T-helper 2 cell treated with Interferon-gamma antibody and Interleukin-4, amounts not matched to agents 100 ng/mL and 5 ng/mL, for 36 hours (primary cell): Measurements from ENCODE around the gene MEGF6. TPM values are rescaled to one million over a fixed set of nuclear protein-coding genes. Genes with fewer than 3 reads are reported as not detected.

Experiments used
- intact Hi-C: fragments of 100-400 bp; cut with micrococcal nuclease; formaldehyde crosslinking; loops from one replicate; pipeline ENCODE4 v1.15.1; 2023
- total RNA-seq: library from RNA; stranded (reverse); gene quantifications from 2 replicates; pipeline ENCODE4 v1.2.3, GENCODE V29; 2022

Gene MEGF6
- total RNA-seq, 1 donor from 2014 or later = 11.3 TPM

DNA sequence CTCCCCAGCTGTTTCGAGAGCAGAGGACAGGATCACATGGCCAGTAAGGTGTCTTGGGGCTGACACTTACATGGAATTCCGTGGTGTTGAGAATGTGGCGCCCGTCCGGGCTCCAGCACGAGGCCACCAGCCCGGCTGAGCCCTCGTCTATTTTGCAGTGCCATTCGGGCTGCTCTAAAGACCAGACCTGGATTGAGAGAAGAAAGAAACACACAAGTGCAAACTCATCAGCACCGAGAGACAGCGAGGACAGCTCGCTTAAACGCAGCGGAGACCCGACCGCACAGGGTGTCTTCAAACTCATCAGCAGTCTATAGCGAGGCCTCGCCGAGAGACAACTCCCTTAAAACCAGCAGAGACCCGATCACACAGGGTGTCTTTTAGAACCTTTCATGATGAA, 35.3 kb upstream of the MEGF6 start:
- intact Hi-C loops = no loop called here

DNA sequence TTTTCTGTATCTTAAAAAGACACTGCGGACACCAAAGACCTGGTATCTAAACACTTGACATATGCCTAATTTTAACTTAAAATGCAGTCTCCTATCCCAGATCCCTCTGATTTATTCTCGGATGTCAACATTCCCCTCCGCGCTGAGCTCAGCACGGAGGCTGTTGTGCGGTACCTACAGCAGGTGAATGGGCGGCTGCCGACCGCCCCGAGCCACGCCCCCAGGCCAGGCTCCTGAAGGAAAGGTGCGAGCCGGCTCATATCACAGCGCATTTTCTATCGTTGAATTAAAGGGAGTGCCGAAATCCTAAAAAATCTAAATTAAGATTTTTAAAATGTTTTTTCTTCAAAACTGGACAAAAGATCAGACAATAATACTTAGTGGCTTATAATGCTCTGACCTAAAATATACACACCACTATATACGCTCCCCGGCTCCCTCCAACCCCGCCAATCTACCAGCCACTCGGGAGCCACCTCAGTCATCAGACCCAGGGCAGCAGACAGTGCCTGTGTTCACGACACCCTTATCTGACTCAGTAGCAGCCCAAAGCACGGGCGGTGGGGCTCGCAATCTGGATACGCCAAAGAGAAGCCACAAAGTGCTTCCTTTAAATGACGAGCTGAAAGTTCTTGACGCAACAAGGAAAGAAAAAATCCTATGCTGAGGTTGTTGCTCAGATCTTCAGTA, 34.5 kb upstream of the MEGF6 start:
- intact Hi-C loops = no loop called here

DNA sequence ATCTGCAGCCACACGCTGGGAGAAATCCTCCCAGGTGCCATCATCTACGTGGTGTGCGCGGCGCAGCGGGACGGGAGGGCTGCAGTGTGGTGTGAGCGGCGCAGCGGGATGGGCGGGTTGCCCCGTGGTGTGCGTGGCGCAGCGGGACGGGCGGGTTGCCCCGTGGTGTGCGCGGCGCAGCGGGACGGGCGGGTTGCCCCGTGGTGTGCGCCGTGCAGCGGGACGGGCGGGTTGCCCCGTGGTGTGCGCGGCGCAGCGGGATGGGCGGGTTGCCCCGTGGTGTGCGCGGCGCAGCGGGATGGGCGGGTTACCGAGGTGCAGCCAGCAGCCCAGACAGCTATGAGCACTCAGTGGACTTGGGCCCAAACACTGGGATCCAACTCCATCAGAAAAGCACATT, 33.9 kb upstream of the MEGF6 start:
- intact Hi-C loops = no loop called here

DNA sequence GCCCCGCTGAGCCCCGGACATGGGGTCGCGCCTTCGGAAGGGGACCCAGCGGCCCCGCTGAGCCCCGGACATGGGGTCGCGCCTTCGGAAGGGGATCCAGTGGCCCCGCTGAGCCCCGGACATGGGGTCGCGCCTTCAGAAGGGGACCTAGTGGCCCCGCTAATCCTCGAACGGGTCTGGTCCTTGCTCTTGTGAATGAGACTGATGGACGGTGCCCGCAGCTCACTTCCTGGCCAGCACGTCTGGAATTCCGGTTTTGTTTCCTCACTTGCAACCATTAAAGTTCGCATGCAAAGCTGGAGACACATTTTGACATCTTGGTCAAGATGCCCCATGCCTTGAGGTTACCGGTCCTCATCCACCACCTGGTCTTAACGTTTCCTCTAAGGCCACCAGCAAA, 33.0 kb upstream of the MEGF6 start:
- intact Hi-C loops = no loop called here

DNA sequence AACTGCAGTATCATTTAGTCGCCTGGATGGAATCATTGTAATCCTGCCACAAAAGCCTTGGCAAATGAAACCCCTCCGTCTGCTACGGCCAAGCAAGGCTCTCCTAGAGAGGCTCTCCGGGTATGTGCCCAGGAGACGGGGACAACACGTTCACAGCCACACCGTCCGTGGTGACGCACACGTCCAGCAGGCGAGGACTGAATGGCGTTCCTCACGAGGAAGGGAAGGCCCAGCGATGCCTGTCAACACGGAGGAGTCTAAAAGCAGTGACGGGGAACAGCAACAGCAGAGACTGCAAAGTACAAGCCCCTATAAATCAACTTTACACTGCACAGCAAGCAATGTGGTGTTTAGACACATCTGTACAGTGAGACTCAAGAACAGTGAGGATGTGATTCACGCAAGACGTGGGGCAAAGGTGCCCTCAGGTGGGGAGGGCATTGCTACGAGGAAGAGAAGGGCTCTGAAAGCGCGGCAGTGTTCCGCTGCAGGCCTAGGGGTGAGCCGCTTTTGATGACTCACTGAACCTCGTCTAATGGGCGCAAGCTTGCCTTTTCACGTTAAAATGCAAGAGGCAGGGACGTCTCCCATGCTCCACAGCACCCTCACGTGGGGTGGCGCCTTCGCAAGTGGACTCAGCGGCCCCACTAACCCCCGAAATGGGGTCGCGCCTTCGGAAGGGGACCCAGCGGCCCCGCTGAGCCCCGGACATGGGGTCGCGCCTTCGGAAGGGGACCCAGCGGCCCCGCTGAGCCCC, 31.8 kb upstream of the MEGF6 start:
- intact Hi-C loops = no loop called here

DNA sequence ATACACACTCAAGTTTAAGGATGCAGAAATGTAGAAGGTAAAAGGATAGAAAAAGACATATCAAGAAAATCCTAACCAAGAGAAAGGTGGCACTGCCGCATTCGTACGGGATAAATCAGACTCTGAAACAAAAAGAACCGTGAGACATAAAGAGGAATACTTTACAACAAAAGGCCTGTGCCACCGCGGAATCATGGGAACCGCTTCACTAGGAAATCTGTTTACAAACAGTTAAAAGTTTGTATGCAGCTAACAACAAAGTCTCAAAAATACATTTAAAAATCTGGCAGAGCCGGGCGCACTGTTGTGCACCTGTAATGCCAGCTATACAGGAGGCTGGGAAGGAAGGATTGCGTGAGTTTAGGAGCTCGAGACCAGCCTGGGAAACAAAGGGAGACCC, 30.5 kb upstream of the MEGF6 start:
- intact Hi-C loops = no loop called here

DNA sequence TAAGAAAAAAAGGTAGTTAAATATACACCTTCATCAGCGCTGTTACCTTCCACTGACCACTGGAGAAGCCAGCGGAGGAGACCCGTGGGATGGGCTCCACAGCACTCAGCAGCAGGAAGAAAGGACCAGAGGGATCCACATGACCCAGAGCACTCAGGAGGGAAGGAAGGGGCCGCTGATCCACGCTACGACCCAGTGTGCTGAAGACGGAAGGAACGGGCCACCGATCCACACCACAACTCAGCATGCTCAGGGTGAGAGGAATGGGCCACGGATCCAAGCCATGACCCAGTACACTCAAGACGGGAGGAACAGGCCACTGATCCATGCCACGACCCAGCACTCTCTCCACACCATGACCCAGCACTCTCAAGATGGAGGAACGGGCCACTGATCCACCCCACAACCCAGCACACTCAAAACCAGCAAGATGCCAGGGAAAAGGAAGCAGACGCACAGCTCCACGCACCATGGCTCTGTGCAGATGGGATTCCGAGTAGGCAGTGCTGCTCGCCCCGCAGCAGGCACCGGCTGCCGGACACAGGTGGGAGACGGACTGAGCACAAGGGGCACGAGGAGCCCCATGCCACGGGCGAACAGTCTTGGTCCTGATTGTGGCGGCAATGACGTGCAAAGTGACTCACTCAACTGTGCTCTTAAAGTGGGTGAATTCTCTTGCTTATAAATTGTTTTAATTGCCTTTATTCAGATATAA, 29.9 kb upstream of the MEGF6 start:
- intact Hi-C loops = no loop called here

DNA sequence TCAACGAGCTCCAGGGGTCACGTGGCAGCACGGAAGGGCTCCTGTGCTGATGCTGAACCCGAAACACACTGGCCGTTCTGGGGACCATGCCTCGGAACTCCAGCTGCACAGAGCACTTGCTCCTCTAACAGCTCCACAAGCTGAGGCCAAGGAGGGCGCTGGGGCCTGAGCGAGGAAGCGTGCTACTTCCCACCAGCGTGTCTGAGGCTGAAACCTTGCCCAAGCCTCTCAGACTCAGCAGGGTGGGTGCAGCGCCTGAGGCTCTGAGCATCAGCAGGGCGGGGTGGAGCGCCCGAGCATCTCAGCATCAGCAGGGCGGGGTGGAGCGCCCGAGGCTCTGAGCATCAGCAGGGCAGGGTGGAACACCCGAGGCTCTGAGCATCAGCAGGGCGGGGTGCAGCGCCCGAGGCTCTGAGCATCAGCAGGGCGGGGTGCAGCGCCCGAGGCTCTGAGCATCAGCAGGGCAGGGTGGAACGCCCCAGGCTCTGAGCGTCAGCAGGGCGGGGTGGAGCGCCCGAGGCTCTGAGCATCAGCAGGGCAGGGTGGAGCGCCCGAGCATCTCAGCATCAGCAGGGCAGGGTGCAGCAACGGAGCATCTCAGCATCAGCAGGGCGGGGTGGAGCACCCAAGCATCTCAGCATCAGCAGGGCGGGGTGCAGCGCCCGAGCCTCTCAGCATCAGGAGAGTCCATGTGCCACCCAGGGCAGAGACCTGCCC, 29.0 kb upstream of the MEGF6 start:
- intact Hi-C loops = no loop called here

DNA sequence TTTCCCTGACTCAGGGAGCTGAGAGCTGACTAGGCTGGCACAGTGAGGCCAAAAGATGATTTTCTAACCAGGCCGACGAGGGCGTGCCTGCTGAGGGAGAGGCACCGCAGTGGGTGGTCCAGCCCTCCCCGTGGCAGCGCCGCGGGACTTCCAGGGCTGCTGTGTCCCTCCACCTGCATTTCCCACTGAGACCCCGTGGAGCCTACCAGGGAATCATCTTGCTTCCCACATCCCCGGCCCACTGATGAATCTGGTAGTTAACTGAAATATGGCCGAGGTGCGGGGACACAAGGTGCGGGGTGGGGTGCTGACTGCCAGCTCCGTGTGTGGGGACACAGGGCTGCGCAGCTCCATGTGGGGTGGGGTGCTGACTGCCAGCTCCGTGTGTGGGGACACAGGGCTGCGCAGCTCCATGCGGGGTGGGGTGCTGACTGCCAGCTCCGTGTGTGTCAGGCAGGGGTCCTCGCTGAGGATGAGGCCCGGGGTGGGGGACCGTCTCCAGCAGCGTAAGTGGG, 28.1 kb upstream of the MEGF6 start:
- intact Hi-C loops = no loop called here

DNA sequence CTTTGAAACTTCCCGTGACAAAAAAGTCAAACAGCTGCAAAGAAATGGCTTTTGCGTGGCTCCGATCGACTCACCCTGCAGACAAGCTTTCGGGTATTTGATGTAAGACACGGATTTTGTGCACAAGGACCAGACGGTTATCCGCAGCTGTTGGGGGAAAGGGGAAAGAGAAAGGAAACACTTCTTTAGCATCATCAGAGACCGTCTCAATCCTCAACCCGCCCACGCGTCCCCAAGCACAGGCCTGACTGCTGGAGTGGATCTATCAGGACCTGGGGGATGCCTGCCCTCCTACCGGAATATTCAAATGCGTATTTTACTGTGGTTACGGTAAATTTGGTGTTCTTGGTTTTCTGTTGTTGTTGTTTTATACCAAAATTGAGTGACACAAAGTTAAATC, 27.4 kb upstream of the MEGF6 start:
- intact Hi-C loops = no loop called here

DNA sequence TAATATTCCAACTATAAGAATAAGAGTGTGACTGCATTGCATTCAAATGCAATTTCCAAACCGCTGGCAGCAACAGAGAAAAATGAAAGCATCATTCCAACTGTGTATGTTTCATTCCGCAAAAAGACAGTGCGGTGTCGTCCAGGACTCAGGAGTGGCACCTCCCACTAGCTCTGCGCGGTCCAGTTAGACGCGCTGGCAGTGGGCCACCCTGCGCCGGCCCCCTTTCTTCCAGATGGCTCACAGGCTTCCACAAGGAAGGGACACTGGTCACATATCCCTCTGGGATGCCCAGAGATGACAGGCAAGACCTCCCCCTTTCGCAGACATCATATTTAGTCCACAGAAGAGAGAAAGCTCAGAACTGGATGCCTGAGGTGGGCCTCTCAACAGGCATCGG, 26.7 kb upstream of the MEGF6 start:
- intact Hi-C loops = no loop called here

DNA sequence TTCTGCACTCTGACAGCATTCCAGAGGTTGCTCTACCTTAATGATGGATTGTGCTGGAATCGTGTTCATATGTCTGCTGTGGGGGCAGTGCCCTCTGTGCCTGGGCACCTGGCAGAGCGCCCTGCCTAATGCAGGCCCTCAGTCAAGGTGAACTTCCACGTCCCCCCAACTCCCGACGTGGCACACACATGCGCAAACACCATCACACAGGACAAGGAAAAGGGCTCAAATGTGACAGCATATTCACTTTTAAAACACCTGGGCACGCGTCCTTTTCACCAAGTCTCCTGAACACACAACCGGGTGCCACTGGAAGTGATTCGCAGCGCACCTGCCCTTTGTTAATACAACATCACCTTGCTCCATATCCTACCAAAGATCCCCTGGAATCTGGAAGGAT, 25.2 kb upstream of the MEGF6 start:
- intact Hi-C loops = no loop called here

DNA sequence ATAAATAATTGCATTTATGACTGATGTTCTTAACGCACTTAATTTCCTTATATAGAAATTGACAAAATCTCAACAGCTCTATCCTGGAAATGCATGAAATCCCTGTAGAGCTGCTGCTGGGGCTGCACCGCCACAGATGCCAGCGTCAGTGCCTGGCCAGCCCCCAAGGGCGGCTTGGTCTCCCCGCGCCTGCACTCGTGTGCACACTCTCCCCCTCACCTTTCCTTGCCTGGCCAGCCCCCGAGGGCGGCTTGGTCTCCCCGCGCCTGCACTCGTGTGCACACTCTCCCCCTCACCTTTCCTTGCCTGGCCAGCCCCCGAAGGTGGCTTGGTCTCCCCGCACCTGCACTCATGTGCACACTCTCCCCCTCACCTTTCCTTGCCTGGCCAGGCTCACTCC, 24.8 kb upstream of the MEGF6 start:
- intact Hi-C loops = no loop called here

DNA sequence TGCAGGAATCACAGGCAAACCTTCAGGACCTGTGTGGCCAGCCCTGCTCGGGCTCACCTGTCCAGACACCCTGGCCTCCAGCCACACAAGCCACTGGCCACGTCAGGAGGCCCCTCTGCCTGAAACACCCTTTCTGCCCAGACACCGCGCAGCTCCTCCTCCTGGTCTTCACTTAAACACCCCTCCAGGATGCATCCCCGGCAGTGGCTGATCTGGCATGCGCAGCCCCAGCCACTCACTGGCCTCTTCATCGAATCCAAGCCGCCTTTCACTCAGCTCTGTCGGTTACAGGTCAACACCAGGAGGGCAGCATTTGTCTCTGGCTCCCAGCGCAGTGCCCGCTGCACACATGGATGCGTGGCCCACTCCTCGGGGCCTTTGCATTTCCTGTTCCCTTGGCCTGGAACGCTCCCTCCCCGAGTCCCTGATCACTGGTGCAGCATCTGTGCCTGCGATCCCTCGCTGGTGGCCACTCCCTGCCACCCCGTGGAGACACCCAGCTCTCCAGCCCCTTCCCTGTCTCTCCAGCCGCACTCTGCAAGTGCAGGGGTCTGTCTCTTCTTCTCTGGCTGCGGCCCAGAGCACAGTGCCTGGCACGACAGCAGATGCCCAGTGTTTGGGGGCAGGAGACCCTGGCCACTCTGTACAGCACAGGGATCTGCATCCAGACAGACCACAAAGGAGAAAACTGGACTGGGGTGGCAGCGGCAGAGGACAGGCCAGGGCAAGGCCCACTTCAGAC, 22.9 kb upstream of the MEGF6 start:
- intact Hi-C loops = no loop called here

DNA sequence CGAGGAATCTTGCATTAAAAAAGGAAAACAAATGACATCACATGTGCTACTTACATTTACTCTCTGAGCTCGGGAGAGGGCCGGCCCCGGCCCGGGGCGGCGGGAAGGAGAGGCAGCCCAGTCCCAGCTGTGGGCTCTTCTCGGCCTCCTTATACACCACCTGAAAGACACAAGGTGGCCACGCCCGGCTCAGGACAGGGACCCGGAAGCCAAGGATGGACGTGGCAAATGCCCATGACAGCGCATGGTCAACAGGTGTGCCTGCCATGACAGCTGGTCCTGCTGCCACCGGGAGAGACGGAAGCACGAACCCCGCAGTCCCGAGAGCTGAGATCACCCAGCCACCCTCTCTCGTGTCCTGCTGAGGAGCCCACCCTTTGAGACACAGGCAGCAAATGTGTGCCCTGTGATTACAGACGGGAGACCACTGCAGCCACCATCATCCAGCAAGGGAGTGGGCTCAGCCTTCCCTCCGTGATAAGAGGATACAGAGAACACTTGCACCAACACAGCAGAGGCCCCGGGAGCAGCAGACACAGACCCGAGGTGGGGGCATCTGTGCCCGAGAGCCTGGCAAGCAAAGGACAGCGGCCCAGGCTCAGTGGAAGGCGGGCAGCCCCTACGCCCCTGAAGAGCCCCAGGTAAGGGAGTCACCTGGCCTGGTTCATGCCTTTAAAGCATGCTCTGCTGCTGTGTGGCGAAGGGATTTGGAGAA, 22.2 kb upstream of the MEGF6 start:
- intact Hi-C loops = no loop called here

DNA sequence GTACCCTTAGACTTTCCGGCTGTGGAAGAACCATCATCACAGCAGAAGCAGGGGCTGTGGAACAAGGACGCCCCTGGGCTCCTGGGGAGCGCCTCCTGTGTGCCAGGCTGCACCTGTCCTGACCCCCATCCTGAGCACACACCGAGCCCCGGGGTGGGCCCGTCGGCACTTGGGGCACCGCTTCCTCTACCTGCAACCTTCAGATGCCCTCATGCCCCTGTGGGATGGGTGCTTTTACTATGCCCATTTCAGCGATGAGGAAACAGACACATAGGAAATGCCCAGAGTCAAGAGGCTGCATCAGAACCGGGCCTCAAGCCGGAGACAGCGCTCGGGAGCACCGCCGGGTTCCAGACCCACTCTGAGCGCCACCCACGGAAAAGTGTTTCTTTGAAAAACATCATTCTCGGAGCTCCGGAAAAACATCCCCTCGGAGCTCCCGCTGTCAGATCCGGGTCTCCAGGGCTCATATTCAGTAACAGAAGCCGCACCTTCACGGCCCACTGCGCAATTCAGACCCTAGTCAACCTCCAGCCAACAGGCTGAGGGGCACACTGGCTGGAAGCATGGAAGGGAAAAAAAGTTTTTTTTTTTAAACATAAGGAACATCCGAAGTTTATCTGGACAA, 21.5 kb upstream of the MEGF6 start:
- intact Hi-C loops = no loop called here

DNA sequence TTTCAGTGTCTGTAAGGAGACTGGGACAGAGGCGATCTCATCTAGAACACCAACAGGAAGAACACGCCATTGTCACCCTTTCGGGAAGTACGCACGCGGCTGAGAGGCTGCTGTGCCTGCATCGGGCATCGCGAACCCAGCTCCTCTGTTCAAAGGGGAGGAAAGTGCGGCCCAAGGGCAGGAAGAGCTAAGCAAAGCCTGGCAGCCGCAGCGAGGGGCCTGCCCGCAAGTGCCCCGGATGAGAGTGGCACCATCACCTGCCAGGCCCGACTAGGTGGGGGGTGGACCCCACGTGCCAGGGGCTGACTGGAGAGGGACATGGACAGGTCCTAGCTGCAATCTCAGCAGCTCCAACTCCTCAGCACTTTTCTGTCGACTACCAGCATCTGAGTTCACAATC, 21.0 kb upstream of the MEGF6 start:
- intact Hi-C loops = no loop called here

DNA sequence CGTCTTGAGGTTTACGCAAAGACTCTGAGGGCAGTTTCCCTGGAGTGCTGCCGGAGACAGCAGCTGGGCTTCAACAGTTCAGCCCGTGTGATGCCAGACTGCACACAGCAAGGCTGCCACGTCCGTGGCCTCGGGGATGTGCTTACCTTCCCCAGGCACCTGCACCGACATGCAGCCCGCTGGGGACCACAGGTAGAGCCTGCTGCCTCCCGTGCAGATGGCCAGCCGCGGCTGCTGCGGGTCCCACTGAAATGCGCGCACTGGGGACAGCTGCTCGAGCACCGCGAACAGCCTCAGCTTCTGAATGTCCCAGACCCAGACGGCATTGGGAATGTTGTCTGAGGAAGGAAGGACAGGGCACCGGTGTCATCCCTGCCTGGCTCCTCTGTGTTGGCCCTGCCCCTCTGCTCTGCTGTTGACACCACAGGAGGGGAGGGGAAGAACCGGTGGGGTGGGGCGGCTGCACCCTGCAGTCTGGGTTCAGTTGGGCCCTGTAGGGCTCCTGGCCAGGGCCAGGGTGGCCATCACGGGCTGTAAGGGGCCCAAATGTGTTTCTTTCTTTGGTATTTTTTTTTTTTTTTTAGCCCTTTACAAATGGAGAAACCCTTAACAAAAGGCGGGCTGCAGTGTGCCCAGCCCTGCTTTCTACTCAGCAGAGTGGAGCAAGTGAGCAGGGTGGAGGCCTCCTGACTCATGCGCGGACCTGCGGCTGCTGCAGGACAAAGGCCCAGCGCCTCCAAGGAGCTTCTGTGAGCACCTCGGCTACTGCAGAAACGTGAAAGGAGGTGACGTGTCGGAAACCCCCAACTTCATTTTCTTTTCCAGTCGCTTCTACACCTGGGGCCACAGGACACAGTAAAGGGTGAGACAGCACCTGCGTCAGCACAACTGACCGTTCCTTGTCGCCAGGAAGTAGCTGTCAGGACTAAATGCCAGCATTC, 20.3 kb upstream of the MEGF6 start:
- intact Hi-C loops = no loop called here

DNA sequence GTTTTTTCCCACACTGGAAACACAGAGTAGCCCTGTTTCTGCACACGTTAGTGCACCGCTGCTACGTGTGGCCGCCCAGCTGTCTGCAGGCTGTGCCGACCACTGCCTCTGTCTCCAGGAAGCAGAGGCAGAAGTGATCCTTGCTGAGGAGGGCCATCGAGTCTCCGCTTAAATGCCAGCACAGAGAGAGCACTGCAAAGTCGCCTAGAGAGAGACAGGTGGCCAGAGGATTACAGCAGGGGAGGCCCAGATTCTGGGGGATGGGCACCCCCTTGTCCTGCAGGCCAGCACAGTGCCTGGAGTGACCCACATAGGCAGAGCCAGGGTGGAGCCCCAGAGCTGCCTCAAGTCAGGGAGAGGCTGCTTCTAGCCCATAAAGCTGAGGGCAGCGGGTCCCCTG, 19.6 kb upstream of the MEGF6 start:
- intact Hi-C loops = no loop called here
